ENCODE data around the gene AKAP10. TPM values are rescaled to one million over a fixed set of nuclear protein-coding genes. Genes with fewer than 3 reads are reported as not detected.
A peak's percentile ranks its signal among the peaks of the same experiment; 100 is the strongest.

Gene AKAP10
- total and polyA plus RNA-seq, 2 of the 8 experiments (the other 6 are each of a cell fraction or from before 2014, with no cell fraction given): 13.3 to 27.0 TPM

GRCh38 chr17:19992803-19993713, 15.4 kb upstream of the AKAP10 start (continued):
- TF ChIP-seq SIN3A (conservative IDR thresholded peaks at IDR 0.05 in 1 of 2, IDR thresholded peaks at IDR 0.05 in 1 of 2; ENCODE audit: low read depth in 1 of 2, low read length in 2 of 2) (peak in 1 of 2 experiments; percentile 63; a peak in 1 of 4 replicates), TBP (IDR thresholded peaks at IDR 0.05; ENCODE audit: low read depth, low read length) (peak; percentile 58; the same call in 1 of the 2 replicates), RNF2 (IDR thresholded peaks at IDR 0.05; ENCODE audit: borderline replicate concordance, low read depth, low read length, missing control alignments, poor library complexity, severe bottlenecking) (no peak), FOSL1 (IDR thresholded peaks at IDR 0.05; ENCODE audit: insufficient read depth, low read depth, low read length) (no peak)

All from H1 (cell line).